Measurements from ENCODE around the gene TXNDC5. TPM values are rescaled to one million over a fixed set of nuclear protein-coding genes. Genes with fewer than 3 reads are reported as not detected.

TXNDC5 gene
- total and polyA plus RNA-seq, 9 of the 15 experiments (the other 6 are each of a cell fraction or from before 2014, with no cell fraction given): 33.9 to 156 (median 137) TPM

GRCh38 chr6:7914991-7915789 lies 4.6 kb upstream of the TXNDC5 start (continued):
- peak; percentile 24; the same call in 1 of the 2 replicates for TF ChIP-seq MGA (IDR thresholded peaks at IDR 0.05)
- TF ChIP-seq CREM (IDR thresholded peaks at IDR 0.05; ENCODE audit: low read depth): peak; percentile 60
- no peak for TF ChIP-seq ZNF518B (CRISPR knock-in tag; IDR thresholded peaks at IDR 0.05)
